ENCODE results near the gene TREML4.

- TF ChIP-seq POLR2AphosphoS5 (IDR thresholded peaks at IDR 0.05; ENCODE audit: low read depth, low read length), result no peak
- TF ChIP-seq REST (IDR thresholded peaks at IDR 0.05; ENCODE audit: insufficient read depth in 1 of 2, low read depth in 2 of 2, low read length in 2 of 2), result no peak
- TF ChIP-seq SIN3A (IDR thresholded peaks at IDR 0.05; ENCODE audit: borderline replicate concordance, insufficient read depth, low read length), result no peak
- no peak for TF ChIP-seq TAF1 (IDR thresholded peaks at IDR 0.05; ENCODE audit: borderline replicate concordance, insufficient read depth, low read length)
- no peak for TF ChIP-seq FOXP2 (optimal IDR thresholded peaks at IDR 0.05; ENCODE audit: borderline replicate concordance, extremely low read depth, extremely low read length, insufficient read depth)
Measured at GRCh38 chr6:41266541-41266940, 38.4 kb downstream of the TREML4 start.
